ENCODE data around the gene SNED1.

Gene SNED1

DNA sequence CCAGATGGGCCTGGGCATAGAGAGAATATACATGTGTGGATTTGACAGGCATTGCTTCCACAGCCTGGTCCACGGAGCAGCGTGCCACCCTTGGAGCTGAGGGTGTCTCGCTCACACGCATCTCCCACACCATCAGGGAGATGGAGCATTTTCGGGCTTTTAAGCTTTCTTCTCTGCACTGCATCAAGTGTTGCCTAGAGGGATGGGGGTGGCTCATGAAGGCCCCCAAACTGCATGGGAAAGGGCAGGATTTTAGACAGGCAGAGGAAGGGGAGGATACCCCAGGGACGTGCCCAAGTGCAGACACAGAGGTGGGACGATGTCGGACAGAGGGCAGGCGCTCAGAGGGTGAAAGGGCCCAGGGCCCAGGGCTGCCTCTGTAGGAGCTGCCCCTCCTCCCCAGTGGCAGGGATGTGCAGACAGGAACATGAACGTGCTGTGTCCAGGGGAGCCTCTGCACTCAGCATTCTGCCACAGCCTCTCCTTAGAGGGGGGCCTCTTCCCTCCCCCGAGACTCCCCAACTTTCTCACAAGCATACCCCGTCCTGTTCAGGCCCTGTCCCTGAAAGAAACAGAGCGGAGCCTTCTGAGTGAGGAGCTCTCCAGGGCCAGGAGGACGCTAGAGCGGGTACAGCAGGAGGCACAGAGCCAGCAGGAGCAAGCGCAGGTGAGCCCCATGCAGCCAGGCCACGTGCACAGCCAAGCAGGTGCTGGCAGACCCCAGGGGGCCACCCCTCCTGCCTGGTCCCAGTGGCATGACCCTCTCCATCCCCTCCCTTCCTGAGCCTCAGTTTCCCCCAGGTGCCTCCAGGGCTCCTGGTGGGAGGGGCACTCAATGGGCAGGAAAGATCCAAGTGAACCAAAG lies 42.9 kb upstream of the SNED1 start:
- DNase-seq (ENCODE audit: insufficient read length, low spot score) = no peak
- TF ChIP-seq PAX5 (IDR thresholded peaks at IDR 0.05; ENCODE audit: insufficient read depth, low read length, severe bottlenecking) (no peak), POU2F2 (IDR thresholded peaks at IDR 0.05; ENCODE audit: low read depth, low read length) (no peak), POLR2A (IDR thresholded peaks at IDR 0.05; ENCODE audit: low read depth, low read length) (no peak), SPI1 (IDR thresholded peaks at IDR 0.05; ENCODE audit: low read depth, low read length) (no peak), POLR2AphosphoS5 (IDR thresholded peaks at IDR 0.05; ENCODE audit: low read depth, low read length) (no peak), TAF1 (IDR thresholded peaks at IDR 0.05; ENCODE audit: low read depth, low read length) (no peak)
- no peak for FAIRE-seq

DNA sequence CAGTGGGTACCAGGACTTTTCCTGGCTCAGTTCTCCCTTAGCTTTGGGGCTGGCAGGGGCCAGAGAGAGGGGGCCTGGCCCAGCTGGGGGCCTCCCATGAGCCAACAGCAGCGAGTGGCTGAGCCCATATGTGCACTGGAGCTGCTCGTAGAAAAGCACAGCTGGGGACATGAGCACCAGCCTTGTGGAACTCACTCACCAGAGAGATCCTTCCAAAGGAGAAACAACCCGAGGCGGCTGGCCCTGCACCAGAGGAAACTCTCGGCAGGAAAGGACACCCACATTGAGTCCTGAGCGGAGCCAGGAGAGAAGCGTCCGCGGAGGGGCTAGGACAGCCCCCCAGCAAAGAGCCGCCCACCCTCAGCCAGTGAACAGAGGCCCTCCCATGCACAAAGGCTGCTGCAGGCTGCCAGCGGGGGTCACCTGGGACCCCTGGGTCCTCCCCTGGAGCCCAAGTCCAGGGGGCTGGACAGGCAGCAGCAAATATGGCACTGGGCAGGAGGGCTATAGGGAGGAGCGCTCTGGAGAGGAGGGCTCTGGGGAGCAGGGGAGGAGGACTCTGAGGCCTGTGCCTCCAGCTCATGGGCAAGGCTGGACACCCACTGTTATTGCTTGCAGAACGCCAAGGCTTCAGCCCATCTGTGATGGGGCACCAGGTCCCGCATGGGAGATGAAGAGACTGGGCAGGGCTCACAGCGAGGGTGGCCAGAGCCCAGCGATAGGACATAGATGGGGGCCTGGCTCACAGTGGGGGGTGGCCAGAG lies 42.1 kb upstream of the SNED1 start:
- DNase-seq (ENCODE audit: insufficient read length, low spot score) (no peak), FAIRE-seq (no peak)
- TF ChIP-seq POU2F2 (IDR thresholded peaks at IDR 0.05; ENCODE audit: low read depth, low read length) = no peak
- no peak for TF ChIP-seq PAX5 (IDR thresholded peaks at IDR 0.05; ENCODE audit: insufficient read depth, low read length, severe bottlenecking)
- TF ChIP-seq TAF1 (IDR thresholded peaks at IDR 0.05; ENCODE audit: low read depth, low read length) = no peak
- TF ChIP-seq POLR2AphosphoS5 (IDR thresholded peaks at IDR 0.05; ENCODE audit: low read depth, low read length) = no peak
- TF ChIP-seq SPI1 (IDR thresholded peaks at IDR 0.05; ENCODE audit: low read depth, low read length) = no peak
- no peak for TF ChIP-seq POLR2A (IDR thresholded peaks at IDR 0.05; ENCODE audit: low read depth, low read length)

DNA sequence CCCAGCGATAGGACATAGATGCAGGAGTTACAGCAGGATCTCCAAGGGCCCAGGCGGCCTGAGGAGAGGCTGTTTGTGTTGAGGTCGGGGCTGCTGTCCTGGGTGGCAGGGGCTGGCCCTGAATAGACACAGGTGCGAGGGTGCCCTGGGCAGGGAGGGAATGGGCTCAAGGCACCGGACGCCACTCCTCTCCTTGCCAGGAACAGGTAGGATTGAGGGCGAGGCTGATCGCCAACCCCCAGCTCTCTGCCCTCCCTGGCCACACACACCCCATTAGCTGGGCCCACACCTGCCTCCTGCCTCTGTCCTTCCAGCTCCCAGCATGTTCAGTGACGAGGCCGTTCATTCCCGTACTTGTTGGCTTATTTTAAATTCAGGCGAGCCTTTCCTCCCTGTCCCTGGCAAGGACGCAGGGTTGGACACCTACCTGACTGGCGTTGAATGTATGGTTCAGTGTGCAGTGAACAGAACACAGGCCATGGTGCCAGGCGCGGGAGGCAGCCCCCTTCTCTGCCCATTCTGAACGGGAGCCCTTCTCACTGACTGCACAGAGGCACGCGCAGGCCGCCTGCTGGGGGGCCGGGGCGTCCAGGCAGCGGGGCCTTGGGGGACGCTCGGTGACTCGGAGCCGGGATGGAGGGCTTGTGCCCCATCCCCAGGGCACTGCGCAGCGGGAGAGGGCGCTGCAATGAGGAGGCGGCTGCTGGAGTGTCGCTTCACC lies 41.3 kb upstream of the SNED1 start:
- no peak for DNase-seq (ENCODE audit: insufficient read length, low spot score)

DNA sequence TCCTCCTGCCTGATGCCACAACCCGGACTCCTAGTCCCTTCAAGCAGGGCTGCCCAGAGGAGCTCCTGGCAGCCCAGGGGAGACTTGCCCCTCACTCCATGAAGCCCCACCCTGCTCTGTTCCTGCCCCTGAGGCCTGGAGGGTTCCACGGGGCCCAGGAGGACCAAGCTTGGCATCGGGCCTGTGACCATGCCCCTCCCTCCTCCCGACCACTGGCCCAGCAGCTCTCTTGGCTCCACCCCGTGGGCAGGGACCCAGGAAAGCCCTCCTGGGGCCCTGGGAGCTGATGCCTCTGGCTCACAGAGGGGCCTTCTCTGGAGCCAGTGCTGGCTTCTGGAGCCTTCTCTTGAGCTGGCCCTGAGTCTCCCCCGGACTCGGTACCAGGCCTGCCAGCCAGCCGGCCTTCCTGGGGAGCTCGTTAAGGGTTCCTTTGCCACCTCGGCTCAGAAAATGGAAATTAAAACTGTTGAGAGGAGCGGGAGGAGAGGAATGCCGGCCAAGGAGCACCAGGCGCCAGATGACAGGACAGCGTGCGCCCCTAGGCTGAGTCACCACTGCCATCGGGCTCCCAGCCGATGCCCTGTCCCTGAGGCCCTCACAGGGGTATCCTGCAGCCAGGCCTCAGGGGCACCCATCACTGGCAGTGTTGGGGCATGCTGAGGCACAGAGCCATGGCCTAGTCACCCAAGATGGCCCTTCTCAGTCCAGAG lies 40.6 kb upstream of the SNED1 start:
- DNase-seq (ENCODE audit: insufficient read length, low spot score) = no peak
- FAIRE-seq = no peak
- TF ChIP-seq POLR2AphosphoS5 (IDR thresholded peaks at IDR 0.05; ENCODE audit: low read depth, low read length) = no peak
- no peak for TF ChIP-seq PAX5 (IDR thresholded peaks at IDR 0.05; ENCODE audit: insufficient read depth, low read length, severe bottlenecking)
- no peak for TF ChIP-seq POU2F2 (IDR thresholded peaks at IDR 0.05; ENCODE audit: low read depth, low read length)
- no peak for TF ChIP-seq SPI1 (IDR thresholded peaks at IDR 0.05; ENCODE audit: low read depth, low read length)
- TF ChIP-seq POLR2A (IDR thresholded peaks at IDR 0.05; ENCODE audit: low read depth, low read length) = no peak
- no peak for TF ChIP-seq TAF1 (IDR thresholded peaks at IDR 0.05; ENCODE audit: low read depth, low read length)

More for the DNA sequence above, 41.3 kb upstream of the SNED1 start:
- no peak for FAIRE-seq
- TF ChIP-seq POU2F2 (IDR thresholded peaks at IDR 0.05; ENCODE audit: low read depth, low read length) (no peak), TAF1 (IDR thresholded peaks at IDR 0.05; ENCODE audit: low read depth, low read length) (no peak), SPI1 (IDR thresholded peaks at IDR 0.05; ENCODE audit: low read depth, low read length) (no peak), POLR2AphosphoS5 (IDR thresholded peaks at IDR 0.05; ENCODE audit: low read depth, low read length) (no peak), POLR2A (IDR thresholded peaks at IDR 0.05; ENCODE audit: low read depth, low read length) (no peak), PAX5 (IDR thresholded peaks at IDR 0.05; ENCODE audit: insufficient read depth, low read length, severe bottlenecking) (no peak)

DNA sequence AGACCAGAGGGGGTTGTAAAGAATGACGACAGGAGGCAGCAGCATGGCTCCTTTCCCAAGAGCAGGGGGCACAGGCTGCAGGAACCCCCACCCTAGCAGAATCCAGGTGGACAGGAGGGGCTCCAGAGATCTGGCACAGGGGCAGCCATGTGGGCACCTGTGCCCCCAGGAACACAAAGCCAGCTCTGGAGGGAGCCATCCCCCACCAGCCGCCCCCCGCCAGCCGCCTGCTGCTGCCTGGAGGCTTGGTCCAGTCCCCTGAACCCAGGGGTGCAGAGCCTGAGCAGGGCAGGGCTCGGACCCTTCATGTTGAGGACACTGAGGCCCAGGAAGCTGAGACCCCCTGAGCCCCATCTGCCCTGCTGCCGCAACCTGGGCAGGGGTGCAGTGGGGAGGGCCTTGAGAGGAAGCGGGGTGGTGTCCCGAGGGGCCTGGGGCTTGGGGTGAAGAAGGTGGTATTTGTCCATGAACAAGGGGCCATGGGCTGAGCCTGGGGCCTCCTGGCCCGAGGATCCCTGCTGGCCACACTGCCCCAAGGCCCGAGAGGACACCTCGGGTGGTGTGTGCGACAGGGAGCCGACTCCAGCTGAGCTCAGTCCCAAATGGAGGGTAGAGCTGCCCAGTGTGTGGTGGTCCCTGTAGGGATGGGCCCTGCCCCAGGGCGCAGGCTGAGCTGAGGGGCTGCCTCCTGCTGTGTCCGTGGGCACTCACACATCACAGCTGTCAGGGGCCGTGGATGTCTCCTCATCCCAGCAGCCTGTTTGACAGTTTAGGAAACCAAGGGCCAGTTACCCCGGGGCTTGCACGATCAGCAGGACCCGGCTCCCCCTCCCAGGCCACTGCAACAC lies 39.8 kb upstream of the SNED1 start:
- DNase-seq (ENCODE audit: insufficient read length, low spot score) = peak; percentile 13
- TF ChIP-seq TAF1 (IDR thresholded peaks at IDR 0.05; ENCODE audit: low read depth, low read length) (no peak), SPI1 (IDR thresholded peaks at IDR 0.05; ENCODE audit: low read depth, low read length) (no peak)
- no peak for FAIRE-seq

DNA sequence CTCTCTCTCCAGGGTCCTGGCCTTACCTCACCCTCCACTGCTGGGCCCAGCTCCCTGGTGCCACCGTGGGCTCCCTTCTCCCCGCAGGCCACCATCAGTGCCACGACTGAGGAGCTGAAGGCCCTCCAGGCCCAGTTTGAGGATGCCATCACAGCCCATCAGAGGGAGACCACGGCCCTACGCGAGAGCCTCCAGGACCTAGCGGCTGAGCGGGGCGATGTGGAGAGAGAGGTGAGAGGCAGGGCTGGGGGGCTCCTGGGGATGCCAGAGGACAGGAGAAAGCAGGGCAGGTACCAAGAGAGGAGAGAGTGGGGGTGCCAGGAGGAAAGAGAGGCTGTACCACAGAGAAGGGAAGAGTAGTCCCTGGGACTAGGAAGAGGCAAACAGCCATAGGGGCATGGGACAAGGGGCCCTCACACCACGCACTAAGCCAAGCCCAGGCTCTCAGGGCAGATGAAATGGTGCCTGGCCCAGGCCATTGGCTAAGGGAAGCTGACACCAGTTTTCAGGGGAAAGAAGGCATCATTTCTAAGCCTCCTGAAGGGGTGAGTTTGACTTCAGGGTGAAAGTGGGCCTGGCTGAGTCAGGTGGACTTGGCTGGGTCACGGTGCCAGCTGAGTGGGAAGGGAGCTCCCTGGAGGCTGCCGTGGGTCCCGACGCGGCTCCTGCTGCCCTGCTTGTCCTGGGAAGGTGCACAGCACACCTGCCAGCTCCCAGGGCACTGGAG lies 39.0 kb upstream of the SNED1 start:
- DNase-seq (ENCODE audit: insufficient read length, low spot score) (peak; percentile 20), FAIRE-seq (no peak)
- TF ChIP-seq POLR2A (IDR thresholded peaks at IDR 0.05; ENCODE audit: low read depth, low read length) (no peak), POLR2AphosphoS5 (IDR thresholded peaks at IDR 0.05; ENCODE audit: low read depth, low read length) (no peak), TAF1 (IDR thresholded peaks at IDR 0.05; ENCODE audit: low read depth, low read length) (no peak), SPI1 (IDR thresholded peaks at IDR 0.05; ENCODE audit: low read depth, low read length) (no peak), PAX5 (IDR thresholded peaks at IDR 0.05; ENCODE audit: insufficient read depth, low read length, severe bottlenecking) (no peak), POU2F2 (IDR thresholded peaks at IDR 0.05; ENCODE audit: low read depth, low read length) (no peak)

DNA sequence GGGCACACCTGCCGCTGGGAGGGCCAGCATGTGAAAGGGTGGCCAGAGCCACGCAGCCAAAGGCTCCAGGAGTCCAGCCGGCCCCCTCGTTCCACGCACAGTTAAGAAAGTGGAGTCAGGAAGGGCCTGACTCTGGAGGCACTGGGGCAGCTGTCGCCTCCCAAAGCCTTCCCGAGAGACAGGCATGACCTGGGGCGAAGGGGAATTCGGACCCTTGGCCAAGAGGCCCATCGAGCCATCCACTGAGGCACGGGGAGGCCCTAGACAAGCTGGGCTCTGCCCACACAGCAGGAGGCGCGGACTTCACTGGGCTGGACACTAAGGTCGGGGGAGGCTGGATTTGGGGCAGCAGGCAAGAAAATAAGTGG lies 38.5 kb upstream of the SNED1 start:
- no peak for FAIRE-seq
- no peak for DNase-seq (ENCODE audit: insufficient read length, low spot score)
- TF ChIP-seq TAF1 (IDR thresholded peaks at IDR 0.05; ENCODE audit: low read depth, low read length) = no peak
- TF ChIP-seq POLR2A (IDR thresholded peaks at IDR 0.05; ENCODE audit: low read depth, low read length) = no peak
- TF ChIP-seq SPI1 (IDR thresholded peaks at IDR 0.05; ENCODE audit: low read depth, low read length) = no peak
- TF ChIP-seq PAX5 (IDR thresholded peaks at IDR 0.05; ENCODE audit: insufficient read depth, low read length, severe bottlenecking) = no peak
- TF ChIP-seq POLR2AphosphoS5 (IDR thresholded peaks at IDR 0.05; ENCODE audit: low read depth, low read length) = no peak
- no peak for TF ChIP-seq POU2F2 (IDR thresholded peaks at IDR 0.05; ENCODE audit: low read depth, low read length)
